ENCODE results near the gene CAND2. TPM values are rescaled to one million over a fixed set of nuclear protein-coding genes. Genes with fewer than 3 reads are reported as not detected.

The CAND2 gene
- total and polyA plus RNA-seq, 9 of the 15 experiments (the other 6 are each of a cell fraction or from before 2014, with no cell fraction given): 0.91 to 14.9 (median 4.3) TPM

DNA sequence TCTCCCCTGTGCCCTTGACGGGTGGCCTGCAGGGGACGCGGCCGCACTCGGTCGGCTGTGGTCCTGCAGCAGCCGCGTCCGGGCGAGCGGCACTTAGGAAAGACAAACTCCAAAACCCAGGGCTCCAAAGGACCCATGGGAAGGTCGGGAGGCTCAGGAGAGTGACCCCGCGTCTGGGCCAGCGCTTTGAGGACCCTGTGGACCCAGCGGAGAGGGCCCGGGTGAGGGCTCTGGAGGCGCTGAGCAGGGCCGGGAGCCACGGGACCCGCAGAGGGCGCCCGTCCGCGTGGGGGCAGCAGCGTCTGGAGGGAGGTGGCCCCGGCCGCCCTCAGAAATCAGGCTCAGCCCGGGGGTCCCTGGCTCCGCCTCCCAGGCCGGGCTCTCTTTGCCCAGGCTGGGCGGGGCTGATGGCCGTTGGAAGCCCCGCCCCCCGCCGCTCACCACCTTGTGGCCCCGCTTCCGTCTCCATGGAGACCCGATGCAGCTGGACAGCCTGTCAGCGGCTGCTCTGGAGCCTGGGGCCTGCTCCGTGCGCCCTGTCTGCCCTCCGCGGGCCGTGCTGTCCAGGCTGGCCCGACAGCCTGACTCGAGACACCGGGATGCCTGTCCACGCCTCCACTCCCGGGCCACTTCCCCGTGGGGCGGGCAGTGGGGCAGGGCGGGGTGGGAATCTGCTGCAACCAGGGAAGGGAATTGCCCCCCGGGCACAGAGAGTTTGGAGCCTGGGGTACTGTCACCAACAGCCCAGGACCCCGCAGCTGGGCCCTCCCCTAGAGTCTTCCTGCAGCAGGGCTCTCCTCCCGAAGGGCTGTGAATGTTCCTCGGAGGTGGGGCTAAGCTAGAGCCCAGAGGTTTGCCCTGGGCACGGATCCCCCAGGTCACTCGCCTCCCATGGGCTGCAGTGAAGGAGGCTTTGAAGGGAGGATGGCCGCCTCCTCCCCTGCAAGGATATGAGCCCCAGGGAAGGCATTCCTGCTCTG is 79.7 kb downstream of the CAND2 start:
- H3K36me3 ChIP-seq (ENCODE audit: control insufficient read depth, insufficient read depth, low read length): no peaks in the 10 kb centered on the region
- in situ Hi-C loops (cut with MboI): loop anchor here (25.0 kb wide), 1 partner anchor 739 kb away; no protein-coding TSS in a partner anchor
- peak; percentile 86 to 95 (median 90) for DNase-seq (ENCODE audit: extremely low read depth in 1 of 4, low spot score in 3 of 4)
- no peaks in the 10 kb centered on the region for H3K27me3 ChIP-seq (ENCODE audit: control insufficient read depth in 2 of 2, insufficient read depth in 2 of 2, low read length in 2 of 2)
- FAIRE-seq: peak; percentile 80
- intact Hi-C loops (cut with micrococcal nuclease): no loop called here
- no peaks in the 10 kb centered on the region for H4K20me1 ChIP-seq (replicated peaks; ENCODE audit: control insufficient read depth, insufficient read depth, low read length)
- peaks cover 47 to 68% of the 10 kb centered on the region in 2 experiments for H3K4me1 ChIP-seq (replicated peaks in 1 of 2; ENCODE audit: control insufficient read depth in 2 of 2, insufficient read depth in 2 of 2, low read length in 2 of 2)
- ChIA-PET CTCF (ENCODE audit: low intra/inter-chr PET ratio) (interaction anchor here (0.7 kb wide), 2 partner anchors 70 to 170 kb away, joined by 3 read pairs; no protein-coding TSS in a partner anchor), POLR2A (interaction anchor here (0.5 to 1.2 kb wide), 6 partner anchors 11 to 318 kb away, joined by 3 to 6 read pairs (median 4); no protein-coding TSS in a partner anchor)
- peak overlapping the region; percentile 16 for H3K4me3 ChIP-seq
- ATAC-seq: peak; percentile 89
- 30% methylated on average over 46 of the region's 60 CpGs for WGBS (ENCODE audit: insufficient coverage, low coverage, missing lambda C conversion rate)
- H3K9me1 ChIP-seq (ENCODE audit: control insufficient read depth, insufficient read depth, low read length): no peaks in the 10 kb centered on the region
- H3K27ac ChIP-seq (ENCODE audit: extremely low read depth, low read depth, low read length): peak overlapping the region; percentile 49; the same call in 2 of the 3 replicates
- no peaks in the 10 kb centered on the region for H3K79me2 ChIP-seq (ENCODE audit: control insufficient read depth, insufficient read depth, low read length)
- peak overlapping the region; percentile 50 for H3K4me2 ChIP-seq (ENCODE audit: insufficient read depth, low read length)
- no TSS peak for BruUV-seq (replicated peaks)
- H3K9ac ChIP-seq (ENCODE audit: insufficient read depth in 1 of 2, low read depth in 2 of 2, low read length in 2 of 2): peak overlapping the region; percentile 21 to 86; a peak in 3 of 4 replicates
- no peaks in the 10 kb centered on the region for H3K9me3 ChIP-seq (replicated peaks; ENCODE audit: control insufficient read depth, insufficient read depth, low read depth, low read length)
- peak overlapping the region; percentile 92 for H2AFZ ChIP-seq (ENCODE audit: low read depth, low read length)
- peak; percentile 47; the same call in 1 of the 2 replicates for TF ChIP-seq CBFB (CRISPR knock-in tag; IDR thresholded peaks at IDR 0.05)
- TF ChIP-seq RBFOX2 (IDR thresholded peaks at IDR 0.05; ENCODE audit: low read depth, low read length): peak; percentile 69
- TF ChIP-seq NR1H2 (CRISPR knock-in tag; IDR thresholded peaks at IDR 0.05): peak; percentile 48; the same call in 1 of the 2 replicates
- TF ChIP-seq, protein P1, sequence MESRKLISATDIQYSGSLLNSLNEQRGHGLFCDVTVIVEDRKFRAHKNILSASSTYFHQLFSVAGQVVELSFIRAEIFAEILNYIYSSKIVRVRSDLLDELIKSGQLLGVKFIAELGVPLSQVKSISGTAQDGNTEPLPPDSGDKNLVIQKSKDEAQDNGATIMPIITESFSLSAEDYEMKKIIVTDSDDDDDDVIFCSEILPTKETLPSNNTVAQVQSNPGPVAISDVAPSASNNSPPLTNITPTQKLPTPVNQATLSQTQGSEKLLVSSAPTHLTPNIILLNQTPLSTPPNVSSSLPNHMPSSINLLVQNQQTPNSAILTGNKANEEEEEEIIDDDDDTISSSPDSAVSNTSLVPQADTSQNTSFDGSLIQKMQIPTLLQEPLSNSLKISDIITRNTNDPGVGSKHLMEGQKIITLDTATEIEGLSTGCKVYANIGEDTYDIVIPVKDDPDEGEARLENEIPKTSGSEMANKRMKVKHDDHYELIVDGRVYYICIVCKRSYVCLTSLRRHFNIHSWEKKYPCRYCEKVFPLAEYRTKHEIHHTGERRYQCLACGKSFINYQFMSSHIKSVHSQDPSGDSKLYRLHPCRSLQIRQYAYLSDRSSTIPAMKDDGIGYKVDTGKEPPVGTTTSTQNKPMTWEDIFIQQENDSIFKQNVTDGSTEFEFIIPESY (CRISPR knock-in tag; IDR thresholded peaks at IDR 0.05): peak; percentile 99
- TF ChIP-seq, protein P2, sequence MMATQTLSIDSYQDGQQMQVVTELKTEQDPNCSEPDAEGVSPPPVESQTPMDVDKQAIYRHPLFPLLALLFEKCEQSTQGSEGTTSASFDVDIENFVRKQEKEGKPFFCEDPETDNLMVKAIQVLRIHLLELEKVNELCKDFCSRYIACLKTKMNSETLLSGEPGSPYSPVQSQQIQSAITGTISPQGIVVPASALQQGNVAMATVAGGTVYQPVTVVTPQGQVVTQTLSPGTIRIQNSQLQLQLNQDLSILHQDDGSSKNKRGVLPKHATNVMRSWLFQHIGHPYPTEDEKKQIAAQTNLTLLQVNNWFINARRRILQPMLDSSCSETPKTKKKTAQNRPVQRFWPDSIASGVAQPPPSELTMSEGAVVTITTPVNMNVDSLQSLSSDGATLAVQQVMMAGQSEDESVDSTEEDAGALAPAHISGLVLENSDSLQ (IDR thresholded peaks at IDR 0.05): peak; percentile 80
- TF ChIP-seq, protein P3, sequence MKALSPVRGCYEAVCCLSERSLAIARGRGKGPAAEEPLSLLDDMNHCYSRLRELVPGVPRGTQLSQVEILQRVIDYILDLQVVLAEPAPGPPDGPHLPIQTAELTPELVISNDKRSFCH (CRISPR knock-in tag; IDR thresholded peaks at IDR 0.05): no peak
- TF ChIP-seq, protein P3 (tag; IDR thresholded peaks at IDR 0.05): peak; percentile 79; the same call in 1 of the 2 replicates
- no peak for TF ChIP-seq NELFE (IDR thresholded peaks at IDR 0.05; ENCODE audit: insufficient read depth, insufficient read length)
- peak; percentile 71 for TF ChIP-seq FIP1L1 (IDR thresholded peaks at IDR 0.05; ENCODE audit: low read depth, low read length, poor library complexity, severe bottlenecking)
- no peak for TF ChIP-seq SETDB1 (IDR thresholded peaks at IDR 0.05; ENCODE audit: low read length)
- no peak for TF ChIP-seq PTBP1 (IDR thresholded peaks at IDR 0.05; ENCODE audit: low read depth, low read length)

Data from K562 (cell line).